ENCODE results near the gene CELA3B.
"Not testable (repeated sequence)": the region's sequence is repeated elsewhere in the genome, so short reads cannot be mapped to it uniquely, and the experiment has no call there.

CELA3B gene

DNA sequence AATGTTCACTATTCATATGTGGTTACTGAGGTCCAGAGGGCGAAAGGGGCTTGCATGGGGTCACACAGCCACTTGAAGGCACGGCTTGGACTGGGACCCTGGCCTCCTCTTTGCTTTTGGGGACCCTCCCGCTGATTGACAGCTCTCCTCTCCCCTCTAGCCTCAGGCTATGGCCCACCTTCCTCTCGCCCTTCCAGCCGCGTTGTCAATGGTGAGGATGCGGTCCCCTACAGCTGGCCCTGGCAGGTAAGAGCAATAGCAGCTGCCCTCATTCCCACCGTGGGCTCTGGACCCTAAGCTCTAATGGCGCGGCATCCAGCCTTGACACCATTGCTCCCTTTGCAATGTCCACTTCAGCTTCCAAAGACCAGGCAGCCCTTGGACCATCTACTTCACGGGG is 1.4 kb downstream of the CELA3B start:
- not testable (repeated sequence) for H3K4me3 ChIP-seq (ENCODE audit: low read depth, low read length); DNase-seq (ENCODE audit: low read depth)

DNA sequence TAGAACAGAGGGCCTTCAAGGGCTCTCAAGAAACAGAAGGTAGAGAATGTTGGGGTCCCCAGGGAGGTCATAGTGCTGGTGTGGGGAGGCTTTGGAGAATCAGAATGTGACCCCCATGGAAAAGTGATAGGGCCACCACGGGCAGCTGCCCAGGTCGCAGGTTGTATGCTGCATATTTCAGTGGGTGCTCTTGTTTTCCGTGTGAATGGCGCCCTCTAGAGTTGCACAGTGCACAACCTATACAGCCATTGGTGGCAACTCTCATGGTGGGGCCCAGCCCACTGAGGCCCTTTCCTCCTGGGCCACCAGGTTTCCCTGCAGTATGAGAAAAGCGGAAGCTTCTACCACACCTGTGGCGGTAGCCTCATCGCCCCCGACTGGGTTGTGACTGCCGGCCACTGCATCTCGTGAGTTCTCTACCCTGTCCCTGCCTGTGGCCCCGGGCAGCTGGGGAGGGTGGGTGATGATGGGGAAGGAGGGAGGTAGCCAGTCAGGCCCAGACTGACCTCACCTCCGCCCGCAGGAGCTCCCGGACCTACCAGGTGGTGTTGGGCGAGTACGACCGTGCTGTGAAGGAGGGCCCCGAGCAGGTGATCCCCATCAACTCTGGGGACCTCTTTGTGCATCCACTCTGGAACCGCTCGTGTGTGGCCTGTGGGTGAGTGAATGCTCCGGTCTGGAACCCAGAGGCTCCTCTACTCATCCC is 3.8 kb downstream of the CELA3B start:
- DNase-seq (ENCODE audit: low read depth); H3K4me3 ChIP-seq (ENCODE audit: low read depth, low read length): not testable (repeated sequence)

DNA sequence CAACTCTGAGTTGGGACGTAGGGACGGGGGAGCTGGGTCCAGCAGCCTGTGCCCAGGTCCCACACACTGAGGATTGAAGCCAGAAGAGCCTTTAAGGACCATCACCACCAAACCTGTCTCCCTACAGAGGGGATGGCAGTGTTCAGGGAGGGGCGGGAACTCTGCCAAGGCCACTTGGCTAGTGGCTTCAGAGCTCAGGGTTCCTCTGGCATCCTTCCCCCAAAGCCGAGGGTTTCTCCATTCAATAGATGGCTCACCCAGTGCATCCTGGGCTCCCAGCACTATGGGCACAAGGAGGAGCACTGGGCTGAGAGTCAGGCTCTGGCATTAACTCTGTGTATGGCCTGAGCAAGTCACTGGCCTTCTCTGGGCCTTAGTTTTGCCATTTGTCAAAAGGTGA is 4.4 kb downstream of the CELA3B start:
- DNase-seq (ENCODE audit: low read depth); H3K4me3 ChIP-seq (ENCODE audit: low read depth, low read length): not testable (repeated sequence)

DNA sequence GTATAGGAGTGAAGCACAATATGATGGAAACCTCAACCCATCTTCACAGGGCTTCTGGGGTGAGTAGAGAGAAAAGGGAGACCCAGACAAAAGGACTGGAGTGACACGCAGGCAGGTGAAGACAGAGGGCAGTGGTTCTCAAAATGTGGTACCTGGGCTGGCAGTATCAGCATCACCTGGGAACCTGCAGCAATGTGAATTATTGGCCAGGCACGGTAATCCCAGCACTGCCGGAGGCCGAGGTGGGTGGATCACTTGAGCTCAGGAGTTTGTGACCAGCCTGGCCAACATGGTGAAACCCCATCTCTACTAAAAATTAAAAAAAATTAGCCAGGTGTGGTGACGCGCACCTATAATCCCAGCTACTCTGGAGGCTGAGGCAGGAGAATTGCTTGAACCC is 5.3 kb downstream of the CELA3B start:
- not testable (repeated sequence) for H3K4me3 ChIP-seq (ENCODE audit: low read depth, low read length); DNase-seq (ENCODE audit: low read depth)

- not testable (repeated sequence) for H3K4me3 ChIP-seq (ENCODE audit: low read depth, low read length); DNase-seq (ENCODE audit: low read depth)
These were observed 6.7 kb downstream of the CELA3B start for GRCh38 chr1:21983539-21983938.

DNA sequence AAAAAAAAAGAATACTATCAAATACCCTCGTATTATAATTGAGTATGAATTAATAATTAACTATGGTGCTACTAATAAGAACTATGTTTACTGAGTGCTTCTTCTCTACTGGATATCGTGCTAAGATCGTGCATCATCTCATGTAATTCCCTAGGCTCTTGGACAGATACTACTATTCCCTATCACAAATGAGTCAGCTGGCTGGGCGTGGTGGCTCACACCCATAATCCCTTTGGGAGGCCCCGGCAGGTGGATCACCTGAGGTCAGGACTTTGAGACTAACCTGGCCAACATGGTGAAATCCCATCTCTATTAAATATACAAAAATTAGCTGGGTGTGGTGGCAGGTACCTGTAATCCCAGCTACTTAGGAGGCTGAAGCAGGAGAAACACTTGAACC is 9.1 kb downstream of the CELA3B start:
- not testable (repeated sequence) for DNase-seq (ENCODE audit: low read depth); H3K4me3 ChIP-seq (ENCODE audit: low read depth, low read length)

DNA sequence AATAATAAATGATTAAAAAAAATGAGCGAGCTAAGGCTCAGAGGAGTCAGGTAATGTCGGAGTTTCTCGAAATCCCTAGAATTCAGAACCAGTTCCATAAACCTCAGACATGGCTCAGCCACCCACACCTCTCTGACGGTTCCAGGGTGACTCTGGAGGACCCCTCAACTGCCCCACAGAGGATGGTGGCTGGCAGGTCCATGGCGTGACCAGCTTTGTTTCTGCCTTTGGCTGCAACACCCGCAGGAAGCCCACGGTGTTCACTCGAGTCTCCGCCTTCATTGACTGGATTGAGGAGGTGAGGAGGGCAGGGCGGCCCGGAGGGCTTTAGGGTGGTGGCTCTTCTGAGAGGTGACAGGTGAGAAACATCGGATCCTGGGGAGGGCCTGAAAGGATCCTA is 9.6 kb downstream of the CELA3B start:
- not testable (repeated sequence) for DNase-seq (ENCODE audit: low read depth); H3K4me3 ChIP-seq (ENCODE audit: low read depth, low read length)

DNA sequence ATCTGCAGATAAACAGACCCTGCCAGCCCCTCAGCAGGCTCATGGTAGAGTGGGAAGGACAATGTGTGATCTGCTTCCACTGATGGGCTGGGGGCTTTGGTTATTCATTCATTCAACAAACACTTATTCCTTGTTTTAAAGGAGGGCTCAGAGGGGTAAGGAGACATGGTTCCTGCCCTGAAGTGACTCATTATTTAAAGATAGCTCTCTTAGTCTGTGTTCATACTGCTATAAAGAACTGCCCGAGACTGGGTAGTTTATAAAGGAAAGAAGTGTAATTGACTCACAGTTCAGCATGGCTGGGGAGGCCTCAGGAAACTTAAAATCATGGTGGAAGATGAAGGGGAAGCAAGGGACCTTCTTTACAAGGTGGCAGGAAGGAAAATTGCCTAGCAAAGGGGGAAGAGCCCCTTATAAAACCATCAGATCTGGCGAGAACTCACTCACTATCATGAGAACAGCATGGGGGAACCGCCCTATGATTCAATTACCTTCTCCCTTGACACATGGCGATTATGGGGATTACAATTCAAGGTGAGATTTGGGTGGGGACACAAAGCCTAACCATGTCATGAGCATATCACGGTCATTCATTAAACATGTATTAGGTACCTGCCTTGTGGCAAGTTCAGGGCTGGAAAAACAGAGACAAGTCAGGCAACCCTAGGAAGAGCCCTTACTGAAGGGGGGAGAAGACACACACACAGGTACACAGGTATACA is 13.0 kb downstream of the CELA3B start:
- not testable (repeated sequence) for DNase-seq (ENCODE audit: low read depth); H3K4me3 ChIP-seq (ENCODE audit: low read depth, low read length)

DNA sequence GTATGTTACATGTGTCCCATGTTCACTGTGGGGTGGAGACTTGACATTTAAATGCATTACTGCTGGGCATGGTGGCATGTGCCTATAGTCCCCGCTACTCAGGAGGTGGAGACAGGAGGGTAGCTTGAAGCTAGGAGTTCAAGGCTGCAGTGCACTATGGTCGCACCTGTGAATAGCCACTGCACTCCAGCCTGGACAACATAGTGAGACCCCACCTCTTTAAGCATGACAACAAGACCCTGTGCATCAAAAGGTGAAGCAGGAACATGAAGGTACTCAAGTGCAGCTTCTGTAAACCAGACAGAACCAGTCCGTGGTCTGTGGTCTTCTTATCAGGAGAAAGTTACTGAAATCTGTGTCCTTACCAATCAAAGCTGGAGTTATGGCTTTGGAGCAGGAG is 15.4 kb downstream of the CELA3B start:
- not testable (repeated sequence) for DNase-seq (ENCODE audit: low read depth); H3K4me3 ChIP-seq (ENCODE audit: low read depth, low read length)

DNA sequence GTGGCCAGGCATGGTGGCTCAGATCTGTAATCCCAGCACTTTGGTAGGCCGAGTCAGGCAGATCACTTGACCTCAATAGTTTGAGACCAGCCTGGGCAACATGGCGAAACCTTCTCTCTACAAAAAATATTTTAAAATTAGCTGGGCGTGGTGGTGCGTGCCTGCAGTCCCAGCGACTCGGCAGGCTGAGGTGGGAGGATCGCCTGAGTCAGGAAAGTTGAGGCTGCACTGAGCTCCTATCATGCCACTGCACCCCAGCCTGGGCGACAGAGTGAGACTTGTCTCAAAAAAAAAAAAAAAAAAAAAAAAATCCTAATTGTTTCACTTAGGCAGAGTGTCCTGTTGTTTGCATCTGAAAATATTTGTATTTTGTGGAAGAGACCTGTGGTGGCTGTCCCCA is 17.9 kb downstream of the CELA3B start:
- DNase-seq (ENCODE audit: low read depth); H3K4me3 ChIP-seq (ENCODE audit: low read depth, low read length): not testable (repeated sequence)

DNA sequence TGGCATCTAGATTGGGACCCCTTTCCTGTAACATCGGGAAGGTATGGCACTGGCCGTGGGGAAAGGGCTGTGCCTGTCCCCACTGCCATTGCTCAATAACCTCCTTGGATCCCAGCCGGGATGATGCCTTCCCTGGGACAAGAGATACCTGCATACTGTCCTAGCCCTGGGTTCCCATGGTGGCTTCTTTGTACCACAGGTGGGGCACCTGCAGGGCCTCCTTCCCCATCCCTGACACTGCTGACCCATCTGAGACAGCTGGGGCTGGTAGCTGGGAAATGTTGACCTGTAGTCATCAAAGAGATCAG is 19.8 kb downstream of the CELA3B start:
- DNase-seq (ENCODE audit: low read depth); H3K4me3 ChIP-seq (ENCODE audit: low read depth, low read length): not testable (repeated sequence)

DNA sequence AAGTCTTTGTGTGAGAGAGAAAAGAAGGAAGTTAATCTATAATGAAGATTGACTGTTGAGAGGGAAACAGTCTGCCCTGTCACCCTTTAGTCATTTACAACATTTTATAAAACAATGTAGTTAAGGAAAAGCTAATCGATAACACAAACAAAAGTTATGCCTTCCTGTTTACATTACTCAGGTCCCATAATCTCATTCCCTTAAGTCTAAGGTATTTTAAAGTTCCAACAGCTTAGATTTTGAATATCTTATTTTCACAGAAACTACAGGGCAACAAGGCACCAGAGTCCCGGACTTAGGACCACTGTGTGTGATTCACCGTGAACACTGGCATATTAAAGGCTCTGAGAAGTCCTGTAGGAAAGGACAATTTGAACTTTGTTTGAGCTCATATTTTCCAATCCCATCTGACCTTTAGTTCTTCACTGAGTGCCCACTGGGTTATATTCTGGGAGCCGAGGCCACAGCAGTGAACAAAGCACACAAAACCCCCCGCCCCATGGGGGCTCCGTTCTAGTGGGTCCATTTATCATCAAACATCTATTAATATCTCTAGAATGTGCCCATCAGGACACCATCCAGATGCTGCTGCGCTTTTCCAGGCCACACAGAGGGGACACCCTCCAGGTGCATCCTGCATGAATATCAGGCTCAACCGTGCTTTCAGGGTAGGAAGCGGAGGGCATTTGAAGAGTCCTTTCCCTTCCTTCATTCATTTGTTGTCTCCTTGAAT is 21.2 kb downstream of the CELA3B start:
- not testable (repeated sequence) for DNase-seq (ENCODE audit: low read depth); H3K4me3 ChIP-seq (ENCODE audit: low read depth, low read length)

GRCh38 chr1:21998624-21999294 is 21.9 kb downstream of the CELA3B start:
- DNase-seq (ENCODE audit: low read depth); H3K4me3 ChIP-seq (ENCODE audit: low read depth, low read length): not testable (repeated sequence)

DNA sequence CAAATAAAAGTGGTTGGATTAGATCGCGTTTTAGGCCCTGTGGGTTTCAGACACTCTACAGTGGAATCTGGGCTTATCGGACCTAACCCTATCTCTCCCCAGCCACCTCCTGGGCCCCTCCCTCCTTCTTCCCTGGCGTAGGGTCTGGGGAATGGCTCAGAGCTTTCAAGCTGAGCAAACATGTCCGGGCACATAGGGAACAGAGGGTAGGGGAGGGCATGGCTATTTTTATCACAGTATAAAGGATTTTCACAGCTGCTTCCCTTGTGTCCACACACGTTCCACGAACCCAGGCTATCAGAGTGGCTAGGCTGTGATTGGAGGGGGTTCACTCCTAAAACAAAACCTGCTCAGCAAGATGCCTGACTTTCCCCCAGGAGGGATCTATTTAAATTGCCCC is 22.8 kb downstream of the CELA3B start:
- DNase-seq (ENCODE audit: low read depth); H3K4me3 ChIP-seq (ENCODE audit: low read depth, low read length): not testable (repeated sequence)

DNA sequence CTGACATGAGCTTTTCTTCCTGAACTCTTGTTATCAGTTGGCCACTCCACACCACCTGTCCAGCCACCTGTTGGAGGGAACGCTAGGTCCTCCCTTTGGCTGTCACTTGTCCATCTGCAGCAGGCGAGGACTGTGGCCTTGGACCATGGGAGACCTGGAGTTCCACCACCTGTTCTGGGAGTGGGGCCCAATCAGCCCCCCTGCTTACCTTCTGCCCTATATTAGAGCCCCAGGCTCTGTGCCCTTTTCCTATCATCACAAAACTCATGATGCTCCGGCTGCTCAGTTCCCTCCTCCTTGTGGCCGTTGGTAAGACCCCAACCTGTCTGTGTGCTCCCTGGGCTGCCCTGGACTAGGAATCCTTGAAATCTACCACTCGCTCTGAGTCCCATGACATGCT is 24.6 kb downstream of the CELA3B start, which contains the start of gene CELA3A:
Gene CELA3A, plus strand, starts transcription at position 249 of the 400 bp plus-strand sequence. Its CDS starts 18 bp downstream, at position 267.
- TF ChIP-seq, protein P1, sequence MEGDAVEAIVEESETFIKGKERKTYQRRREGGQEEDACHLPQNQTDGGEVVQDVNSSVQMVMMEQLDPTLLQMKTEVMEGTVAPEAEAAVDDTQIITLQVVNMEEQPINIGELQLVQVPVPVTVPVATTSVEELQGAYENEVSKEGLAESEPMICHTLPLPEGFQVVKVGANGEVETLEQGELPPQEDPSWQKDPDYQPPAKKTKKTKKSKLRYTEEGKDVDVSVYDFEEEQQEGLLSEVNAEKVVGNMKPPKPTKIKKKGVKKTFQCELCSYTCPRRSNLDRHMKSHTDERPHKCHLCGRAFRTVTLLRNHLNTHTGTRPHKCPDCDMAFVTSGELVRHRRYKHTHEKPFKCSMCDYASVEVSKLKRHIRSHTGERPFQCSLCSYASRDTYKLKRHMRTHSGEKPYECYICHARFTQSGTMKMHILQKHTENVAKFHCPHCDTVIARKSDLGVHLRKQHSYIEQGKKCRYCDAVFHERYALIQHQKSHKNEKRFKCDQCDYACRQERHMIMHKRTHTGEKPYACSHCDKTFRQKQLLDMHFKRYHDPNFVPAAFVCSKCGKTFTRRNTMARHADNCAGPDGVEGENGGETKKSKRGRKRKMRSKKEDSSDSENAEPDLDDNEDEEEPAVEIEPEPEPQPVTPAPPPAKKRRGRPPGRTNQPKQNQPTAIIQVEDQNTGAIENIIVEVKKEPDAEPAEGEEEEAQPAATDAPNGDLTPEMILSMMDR (IDR thresholded peaks at IDR 0.05; ENCODE audit: control insufficient read depth, extremely low read depth, insufficient read depth), result no peak
- no peak for DNase-seq (ENCODE audit: low read depth)
- no peak within 1 kb of the TSS for H3K4me3 ChIP-seq (ENCODE audit: low read depth, low read length)

GRCh38 chr1:22002461-22002860 is 25.6 kb downstream of the CELA3B start:
- not testable (repeated sequence) for H3K4me3 ChIP-seq (ENCODE audit: low read depth, low read length); DNase-seq (ENCODE audit: low read depth)

- not testable (repeated sequence) for DNase-seq (ENCODE audit: low read depth); H3K4me3 ChIP-seq (ENCODE audit: low read depth, low read length)
These were observed 26.1 kb downstream of the CELA3B start for GRCh38 chr1:22002875-22003274.

DNA sequence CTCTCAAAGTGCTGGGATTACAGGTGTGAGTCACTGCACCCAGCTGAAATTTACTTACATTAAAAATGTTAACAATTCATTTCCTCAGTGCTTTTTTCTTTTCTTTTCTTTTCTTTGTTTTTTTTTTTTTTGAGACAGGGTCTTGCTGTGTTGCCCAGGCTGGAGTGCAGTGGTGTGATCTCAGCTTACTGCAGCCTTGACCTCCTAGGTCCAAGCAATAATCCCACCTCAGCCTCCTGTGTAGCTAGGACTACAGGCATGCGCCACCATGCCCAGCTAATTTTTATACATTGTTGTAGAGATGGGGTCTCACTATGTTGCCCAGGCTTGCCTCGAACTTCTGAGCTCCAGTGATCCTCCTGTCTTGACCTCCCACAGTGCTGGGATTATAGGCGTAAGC is 27.1 kb downstream of the CELA3B start:
- not testable (repeated sequence) for H3K4me3 ChIP-seq (ENCODE audit: low read depth, low read length); DNase-seq (ENCODE audit: low read depth)
